Activated CD8-positive, alpha-beta memory T cell treated with anti-CD3 and anti-CD28 coated beads for 24 hours (primary cell): ENCODE measurements around the gene TTC39B.

Experiments used
- DNase-seq: peaks from one replicate; pipeline ENCODE4 v3.0.0-alpha.2; 2020

Gene TTC39B

DNA sequence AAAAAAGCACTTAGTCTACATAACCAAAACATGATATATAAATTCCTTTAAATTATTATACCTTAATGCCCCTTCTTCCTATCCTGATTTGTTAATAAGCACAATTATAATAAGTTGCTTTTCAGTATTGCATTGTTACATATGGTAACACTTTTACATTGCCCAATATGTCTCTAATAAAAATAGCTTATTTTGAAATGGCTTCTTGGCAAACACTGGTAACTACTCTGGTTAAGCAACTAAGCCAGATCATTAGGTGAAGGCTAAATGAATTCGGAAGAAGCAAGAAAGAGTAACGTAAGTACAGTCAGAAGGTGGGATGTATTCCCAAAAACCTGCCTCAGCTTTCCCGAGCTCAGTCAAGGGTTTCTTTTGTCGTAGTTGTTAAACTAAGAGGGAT lies 85.3 kb downstream of the TTC39B start:
- no peak for DNase-seq

DNA sequence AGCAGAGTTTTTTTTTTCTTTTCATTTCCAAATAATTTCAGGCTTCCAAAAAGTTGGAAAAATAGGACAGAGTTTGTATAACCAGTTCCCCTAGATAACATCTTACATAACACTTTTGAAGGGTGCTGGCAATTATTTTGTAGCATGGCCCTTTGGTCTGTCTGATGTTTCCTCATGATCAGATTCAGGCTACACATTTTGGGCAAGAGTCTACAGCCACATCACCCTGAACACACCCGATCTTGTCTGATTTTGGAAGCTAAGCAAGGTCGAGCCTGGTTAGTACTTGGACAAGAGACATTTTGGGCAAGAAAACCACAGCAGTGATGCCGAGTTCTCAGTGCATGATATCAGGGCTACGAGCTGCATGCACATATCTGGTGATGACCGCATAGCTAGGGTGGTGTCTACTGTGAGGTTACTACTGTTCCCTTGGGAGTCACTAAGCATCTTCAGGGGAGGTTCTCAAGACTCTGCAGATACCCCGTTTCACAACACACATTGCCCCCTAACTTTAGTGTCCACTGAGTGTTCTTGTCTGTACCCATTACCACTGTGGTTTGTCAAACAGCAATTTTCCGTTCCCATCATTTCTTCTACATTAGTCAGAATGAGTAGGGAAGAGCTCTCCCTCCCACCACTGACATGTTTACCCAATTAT lies 86.2 kb downstream of the TTC39B start:
- no peak for DNase-seq

DNA sequence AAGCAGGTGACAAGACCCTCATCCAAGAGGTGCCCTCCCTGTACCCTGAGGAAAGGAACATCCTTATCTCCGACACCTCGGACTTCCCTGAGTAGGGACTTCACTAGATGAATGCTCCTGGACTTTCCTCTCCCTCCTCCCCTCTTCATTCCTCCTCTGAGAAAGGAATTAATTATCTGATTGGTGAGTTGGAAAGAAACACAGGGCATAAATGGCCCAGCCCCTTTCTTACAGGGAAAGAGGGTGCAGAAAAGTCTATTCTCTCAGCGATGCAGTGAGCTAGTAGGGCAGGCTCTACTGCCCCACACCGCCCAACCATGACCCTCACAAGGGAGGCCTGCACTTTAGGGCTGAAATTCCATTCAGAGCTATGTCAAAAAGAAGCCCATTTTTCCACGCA lies 87.5 kb downstream of the TTC39B start:
- DNase-seq, result no peak

DNA sequence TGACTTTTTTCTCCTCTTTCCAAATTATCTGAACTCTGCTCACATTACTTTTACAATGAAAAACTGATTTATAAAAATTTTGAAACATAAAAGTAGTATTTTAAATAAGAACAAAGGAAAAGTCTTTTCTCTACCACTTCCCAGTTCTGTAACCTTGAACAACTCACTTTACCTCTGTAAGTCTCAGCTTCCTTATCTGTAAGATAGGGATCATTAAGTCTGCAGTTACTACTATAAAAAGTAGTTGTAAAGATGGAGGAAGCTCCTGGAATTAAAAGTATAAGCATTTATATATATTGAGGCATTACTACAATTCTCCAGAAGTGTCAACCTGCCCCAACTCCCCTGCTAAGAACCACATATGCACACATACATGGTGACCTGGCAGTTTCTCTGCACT lies 88.0 kb downstream of the TTC39B start:
- DNase-seq, result no peak

DNA sequence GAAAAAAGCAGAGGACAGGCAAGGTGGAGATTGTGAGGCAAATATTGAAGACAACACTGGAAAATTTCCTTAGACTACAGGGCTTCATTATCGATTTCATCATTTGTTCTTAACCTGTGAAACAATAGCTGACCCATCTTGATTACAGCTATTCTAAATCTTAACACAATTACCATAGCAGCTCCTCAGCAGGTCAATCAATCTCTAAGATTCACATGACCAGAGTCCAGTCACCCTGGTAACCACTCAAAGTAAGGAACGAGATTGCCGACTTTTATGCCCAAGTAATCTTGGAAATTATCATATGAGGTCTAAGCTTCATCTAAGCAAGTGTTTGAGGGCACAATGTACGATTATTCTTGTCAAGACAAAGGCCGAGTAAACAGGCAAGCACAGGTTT lies 93.8 kb downstream of the TTC39B start:
- DNase-seq, result no peak

DNA sequence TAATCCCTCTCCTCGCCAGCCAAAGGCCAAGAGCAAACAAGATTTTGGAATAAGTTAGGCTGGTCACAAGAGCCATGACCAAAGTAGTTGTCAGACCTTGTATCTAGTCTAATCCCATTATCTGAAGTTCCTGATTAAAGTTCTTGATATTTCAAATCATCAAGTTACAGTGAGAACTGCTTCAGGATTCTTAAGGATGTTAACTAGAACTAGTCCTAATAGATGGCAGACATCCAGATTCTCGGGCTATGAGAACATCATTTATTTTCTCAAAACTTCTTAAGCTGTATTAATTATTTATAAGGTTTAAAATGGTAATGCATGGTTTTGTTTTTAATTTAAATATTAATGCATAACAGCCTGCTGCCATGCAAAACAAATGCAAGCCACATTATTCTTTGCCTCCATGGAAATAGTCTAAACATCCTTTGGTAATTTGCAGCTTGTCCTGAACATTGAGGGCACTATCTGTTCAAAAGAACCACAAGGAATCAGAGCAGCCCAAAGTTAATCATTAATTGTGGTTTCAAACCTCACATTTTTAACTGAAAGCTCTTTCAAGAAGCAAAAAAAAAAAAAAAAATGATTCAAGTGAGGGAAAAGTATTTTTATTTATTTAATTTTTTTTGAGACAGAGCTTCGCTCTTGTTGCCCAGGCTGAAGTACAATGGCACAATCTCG lies 95.1 kb downstream of the TTC39B start:
- no peak for DNase-seq

DNA sequence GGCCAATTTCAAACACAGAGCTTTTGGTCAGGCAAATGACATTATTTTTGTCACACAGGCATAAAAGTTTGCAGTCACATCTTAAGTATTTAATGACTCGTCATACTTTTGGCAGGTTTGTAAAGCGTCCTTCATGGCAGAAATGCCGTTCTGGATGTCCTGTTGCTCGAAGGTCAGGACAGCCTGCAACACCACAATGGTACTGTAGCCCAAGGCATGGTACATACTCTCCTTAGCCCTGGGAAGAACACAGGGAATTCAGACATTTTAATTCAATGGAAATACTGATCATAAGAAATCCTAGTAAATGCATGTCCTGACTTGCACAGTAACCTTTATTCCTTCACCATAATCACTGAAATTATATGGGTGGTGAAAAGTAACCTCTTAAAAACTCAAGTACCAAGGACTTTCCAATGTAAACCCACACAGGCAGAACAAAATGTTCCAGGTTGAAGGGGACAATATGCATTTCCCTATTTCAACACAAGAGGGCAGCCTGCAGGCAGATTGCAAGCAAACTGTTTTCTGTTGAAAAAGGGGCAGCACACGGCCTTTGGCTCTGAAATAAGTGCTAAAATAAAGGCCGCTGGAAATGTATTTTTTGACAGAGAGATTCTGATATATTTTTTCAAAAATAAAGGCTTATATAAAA lies 95.7 kb downstream of the TTC39B start:
- peak; percentile 68 for DNase-seq

DNA sequence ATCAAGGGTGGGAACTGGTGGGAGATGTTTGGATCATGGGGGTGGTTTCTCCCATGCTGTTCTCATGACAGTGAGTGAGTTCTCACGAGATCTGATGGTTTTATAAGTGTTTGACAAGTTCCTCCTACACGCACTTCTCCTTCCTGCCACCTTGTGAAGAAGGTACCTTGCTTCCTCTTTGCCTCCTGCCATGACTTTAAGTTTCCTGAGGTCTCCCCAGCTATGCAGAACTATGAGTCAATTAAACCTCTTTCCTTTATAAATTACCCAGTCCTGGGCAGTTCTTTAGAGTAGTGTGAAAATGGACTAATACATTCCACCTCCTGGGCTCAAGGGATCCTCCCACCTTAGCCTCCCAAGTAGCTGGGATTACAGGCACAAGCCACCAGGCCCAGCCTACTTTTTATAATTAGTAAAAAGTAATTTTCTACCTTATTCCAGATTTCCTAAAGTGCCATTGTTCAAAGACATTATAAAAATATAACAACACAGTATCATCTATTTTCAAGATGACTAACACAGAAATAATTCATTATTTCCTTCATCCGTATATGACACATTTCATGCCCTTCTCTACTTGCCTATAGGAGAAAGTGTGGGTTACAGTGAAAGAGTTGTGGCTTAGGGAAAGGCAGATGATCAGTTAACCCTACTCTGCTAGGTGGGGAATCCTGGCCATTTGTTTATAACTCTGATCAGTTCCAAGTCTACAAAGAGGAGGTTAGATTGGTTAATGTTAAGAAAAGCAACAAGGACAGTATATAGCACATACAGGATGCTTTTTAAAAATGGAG lies 99.9 kb downstream of the TTC39B start:
- DNase-seq, result no peak

DNA sequence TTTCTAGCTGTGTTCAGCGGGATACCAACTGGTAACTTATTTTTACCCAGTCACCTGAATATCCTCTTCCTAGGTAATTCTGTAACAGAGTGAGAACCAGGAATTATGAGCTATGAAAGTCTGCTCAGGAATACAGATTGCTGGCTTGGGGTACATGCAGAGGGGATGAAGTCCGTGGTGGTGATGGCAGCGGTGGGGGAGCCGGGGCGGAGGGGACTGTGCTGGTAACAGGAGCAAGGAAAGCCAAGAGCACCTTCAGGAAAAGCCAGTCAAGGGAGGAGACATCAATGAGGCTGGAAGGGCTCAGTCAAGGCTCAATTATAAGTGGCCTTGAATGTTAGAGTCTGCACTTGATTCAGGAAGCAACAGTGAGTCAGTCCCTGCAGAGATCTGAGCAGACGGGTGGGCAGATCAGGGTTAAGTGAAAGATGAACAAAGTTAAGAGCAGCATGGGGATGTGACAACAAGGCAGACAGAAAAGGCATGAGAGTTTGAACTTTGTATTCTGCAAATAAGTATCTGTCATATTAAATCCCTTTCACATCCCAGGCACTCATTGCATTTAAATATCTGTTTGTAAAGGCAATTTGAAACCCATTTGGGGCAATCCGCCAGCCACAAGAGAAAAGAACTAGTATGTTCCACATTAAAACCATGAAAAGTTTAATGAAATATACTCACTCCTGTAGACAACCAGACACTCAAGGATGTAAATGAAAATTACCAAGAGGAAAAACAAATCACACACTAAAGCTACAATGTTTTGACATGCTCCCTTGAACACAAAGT lies 101.2 kb downstream of the TTC39B start:
- DNase-seq, result no peak

DNA sequence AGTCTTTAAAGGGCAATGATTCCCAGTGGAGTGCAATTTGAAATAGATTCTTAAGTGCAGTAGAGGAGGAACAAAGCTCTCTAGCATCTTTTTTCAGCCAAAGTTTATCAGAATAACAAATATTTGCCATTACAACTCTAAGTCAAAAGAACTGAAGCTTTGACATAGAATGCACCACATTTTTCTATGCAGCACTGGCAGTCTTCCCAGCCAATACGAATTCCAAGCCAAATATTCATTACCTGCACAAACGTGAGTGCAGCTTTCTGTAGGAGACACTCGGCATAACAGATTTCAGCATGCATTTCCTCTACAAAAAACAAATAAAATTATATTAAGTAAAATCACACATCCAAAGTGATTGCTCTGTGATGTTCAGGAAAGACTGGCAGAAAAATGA lies 103.4 kb downstream of the TTC39B start:
- DNase-seq, result no peak

DNA sequence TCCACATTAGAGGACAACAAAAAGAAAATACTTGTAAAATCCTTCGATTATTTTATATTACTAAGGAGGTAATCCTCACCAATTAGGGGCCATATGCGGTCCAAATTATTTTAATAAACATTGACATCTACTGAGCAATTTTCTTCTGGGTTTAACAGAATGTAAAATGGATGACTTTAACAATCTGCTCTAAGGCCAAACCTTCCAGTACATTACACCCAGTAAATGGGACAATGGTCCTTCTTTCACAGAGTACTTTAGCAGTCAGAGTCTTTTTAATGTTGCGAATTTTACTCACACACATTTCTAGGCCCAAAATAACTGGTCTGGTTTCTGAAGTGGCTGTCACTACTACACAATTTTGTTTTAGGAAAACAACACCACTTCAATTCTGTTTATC lies 106.9 kb downstream of the TTC39B start:
- no peak for DNase-seq

DNA sequence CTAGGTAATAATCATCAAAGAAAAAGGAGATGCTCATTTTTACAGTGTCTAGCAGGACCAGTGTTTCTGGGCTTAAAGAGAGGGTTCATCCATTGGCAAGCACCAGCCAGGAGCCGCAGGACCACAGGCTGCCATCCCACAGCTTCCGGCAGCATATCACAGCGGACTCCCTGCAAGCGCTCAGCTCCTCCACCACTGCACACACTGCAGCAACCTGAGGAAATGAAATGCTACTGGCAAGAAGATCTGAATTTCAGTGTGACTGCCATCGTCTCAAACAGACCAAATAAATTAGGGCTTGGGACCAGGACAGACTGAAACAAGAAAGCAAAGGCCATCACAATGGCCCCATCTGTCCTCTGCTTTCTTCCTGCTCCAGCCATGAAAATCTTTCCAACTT lies 114.2 kb downstream of the TTC39B start:
- no peak for DNase-seq

DNA sequence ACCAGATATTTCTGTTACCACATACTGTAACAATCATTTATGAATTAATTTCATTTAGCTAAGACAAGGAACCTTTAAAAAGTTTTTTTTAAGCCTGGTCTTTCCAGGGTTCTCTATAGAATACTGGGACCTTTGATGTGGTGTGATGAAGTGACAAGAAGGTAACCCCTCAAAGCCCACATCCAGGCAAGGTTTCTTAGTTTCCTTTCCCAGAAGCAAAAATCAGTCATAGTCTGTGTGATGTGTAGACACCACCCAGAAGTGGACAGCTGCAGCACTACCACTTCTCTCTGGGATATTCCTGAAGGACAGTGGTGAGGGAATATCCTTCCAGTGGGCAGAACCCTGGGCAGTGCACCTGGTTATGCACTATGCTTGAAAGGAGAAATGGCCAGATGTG lies 115.6 kb downstream of the TTC39B start:
- no peak for DNase-seq

DNA sequence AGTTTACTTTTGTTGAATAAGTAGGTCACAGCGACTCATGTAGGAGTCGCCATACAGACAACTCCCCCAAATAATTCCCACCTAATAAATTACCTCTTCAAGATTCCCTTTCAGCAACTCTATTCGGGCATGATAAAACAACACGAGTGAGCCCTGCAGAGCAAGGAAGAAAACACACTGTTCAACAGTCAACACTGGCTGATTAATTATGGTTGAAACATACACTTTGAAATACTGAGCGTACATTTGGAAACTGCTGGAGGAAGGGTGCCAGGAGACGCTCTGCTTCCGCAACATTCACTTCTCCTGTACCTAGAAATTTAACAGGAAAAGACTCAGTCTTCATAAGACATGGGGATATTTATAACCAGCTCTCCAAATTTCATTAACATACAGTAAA lies 117.5 kb downstream of the TTC39B start:
- no peak for DNase-seq

DNA sequence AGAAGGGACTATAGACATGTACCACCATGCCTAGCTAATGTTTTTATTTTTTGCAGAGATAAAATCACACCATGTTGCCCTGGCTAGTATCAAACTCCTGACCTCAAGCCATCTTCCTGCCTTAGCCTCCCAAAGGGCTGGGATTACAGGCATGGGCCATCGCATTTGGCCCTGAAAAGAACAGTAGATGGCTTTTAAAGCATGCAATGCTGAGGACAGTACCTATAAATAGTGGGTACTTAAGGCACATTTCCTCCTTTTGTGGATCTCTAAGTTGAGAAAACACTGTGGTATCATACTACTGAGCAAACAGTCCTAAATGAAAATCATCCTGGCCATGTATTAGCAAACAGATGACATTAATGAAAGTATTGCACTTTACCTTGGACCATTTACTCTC lies 119.4 kb downstream of the TTC39B start:
- no peak for DNase-seq

DNA sequence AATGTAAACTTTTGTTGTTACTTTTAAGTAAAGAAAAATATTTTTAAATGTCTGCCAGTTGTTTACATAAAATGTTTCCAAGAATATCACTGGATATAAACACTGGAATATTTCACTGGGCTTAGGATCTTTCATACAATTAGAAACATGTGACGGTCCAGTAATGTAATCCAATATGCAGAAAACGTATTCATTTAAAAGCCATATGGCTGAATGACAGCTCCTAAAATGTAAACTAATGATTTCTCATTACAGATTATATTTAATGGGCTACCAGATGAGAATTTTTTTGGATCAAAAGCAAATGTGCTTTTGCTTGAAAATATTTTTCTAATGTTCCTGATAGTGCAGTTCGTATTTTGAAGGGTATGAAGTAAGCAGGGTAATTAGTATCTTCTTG lies 124.3 kb downstream of the TTC39B start:
- no peak for DNase-seq

DNA sequence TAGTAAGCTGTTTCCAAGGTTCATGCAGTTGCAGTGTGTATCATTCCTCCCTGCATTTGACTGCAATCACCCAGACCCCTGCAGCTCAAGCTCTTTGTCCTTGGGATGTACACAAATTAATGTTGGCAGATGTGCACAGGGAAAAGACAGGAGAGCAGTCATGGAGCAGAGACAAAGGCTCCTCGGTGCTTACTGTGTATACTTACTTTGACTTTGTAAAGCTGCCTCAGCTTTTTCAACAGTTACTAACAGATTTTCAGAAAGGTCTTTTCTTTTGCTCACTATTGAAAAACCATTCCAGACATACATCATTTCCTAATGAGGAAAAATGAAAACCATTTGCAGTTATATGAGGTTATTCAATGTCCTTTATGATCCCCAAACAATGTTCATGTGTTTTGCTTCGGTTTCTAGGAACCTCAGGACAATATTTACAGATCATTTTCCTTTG lies 124.9 kb downstream of the TTC39B start:
- no peak for DNase-seq

DNA sequence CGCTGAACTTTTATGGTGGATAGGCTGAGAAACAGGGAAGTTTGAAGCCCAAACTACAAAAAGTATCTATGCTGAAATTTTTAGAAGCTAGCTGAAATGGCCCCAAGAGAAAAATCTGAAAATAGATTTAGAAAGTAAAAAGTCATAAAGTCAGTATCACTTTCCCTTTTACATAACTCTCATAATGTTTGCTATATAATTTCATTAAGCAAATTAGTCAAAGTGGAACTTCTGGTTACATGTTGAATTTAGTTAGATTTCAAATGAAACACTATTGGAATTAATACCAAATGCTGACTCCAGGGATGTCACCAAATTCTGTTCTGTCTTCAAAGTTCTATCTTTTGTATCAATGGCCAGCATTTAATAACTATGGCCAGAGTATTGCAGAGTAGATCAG lies 126.9 kb downstream of the TTC39B start:
- DNase-seq, result no peak

DNA sequence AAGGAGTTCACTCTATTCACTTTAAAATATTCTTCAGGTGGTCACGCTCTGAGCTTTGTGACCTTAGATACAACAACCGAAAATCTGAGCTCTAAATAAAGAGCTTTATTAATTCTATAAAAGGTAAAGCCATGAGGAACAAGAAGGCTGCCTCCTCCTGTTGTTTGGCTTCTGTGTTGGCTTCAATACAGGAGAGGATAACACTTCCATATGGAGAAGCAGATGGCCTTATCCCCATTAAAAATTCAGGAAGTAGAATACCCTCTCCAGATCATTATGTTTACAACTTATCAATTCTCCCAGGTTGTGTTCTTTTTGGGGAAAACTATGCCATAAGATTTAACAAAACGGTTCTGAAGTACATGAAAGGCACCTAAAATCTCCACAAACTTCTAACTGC lies 128.4 kb downstream of the TTC39B start:
- no peak for DNase-seq

DNA sequence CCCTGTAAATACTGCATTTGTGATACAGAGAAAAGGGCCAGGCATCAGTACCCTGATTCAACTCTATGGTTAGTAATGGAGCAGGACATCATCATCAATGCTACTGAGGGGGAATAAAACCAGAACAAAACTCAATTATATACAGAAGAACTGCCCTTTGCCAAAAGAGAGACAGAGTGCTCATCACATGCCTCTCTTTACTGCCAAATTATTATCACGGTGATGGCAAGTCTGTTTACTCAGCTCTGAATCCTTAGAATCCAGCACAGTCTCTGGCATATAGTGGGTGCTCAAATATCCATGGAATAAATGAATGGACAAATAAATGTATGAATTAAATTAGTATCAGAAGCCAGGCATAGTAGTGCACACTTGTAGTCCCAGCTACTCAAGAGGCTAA lies 130.2 kb downstream of the TTC39B start:
- DNase-seq, result no peak

DNA sequence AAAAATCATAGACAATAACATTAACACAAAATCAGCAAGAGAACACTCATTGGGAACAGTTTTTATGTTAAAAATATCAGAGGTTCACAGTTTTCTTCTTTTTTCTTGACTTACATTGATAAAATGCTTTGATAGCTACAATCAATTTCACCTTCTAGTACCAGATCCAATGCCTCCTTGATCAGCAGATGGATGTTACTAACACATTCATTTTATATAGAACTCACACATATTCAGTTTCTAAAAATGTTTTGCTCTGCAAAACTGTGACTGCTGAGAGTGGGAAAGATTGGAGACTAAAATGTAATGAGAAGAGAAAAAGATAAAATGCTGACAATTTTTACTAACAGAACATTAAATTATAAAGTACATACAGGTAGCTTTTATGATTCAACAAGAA lies 143.1 kb downstream of the TTC39B start:
- no peak for DNase-seq

DNA sequence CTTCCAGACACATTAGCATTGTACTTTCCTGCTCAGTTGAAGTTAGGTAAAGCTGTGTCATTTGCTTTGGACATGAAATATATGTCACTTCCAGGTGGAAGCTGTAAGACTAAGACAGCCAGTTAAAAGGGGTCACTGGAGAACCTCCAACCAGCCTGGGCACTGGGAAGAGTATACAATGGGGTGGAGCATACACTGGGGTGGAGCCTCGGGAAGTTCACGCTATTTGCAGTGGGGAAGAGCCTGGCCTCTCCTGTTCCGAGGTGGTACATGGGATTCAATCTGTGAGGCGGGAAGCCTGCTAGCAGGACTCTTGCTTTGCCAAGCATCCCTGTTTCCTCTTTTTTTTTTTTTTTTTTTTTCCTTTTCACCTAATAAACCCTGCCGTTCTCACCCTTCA lies 145.3 kb downstream of the TTC39B start:
- no peak for DNase-seq

DNA sequence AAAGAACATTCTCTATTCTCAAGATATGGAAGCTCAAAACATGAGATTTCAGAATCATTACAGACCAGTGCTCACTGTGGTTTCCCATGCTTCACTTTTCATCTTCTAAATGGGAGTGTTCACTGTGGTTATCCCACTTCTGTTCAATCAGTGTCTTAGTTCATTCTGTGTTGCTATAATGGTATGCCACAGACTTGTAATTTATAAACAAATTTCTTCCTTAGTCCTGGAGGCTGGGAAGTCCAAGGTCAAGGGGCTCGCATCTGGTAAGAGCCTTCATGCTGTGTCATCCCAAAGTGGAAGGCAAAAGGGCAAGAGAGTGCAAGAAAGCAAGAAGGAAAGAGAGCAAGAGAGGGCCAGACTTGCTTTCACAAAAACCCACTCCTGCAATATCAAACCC lies 146.3 kb downstream of the TTC39B start:
- no peak for DNase-seq
